ENCODE data around the gene SCCPDH. TPM values are rescaled to one million over a fixed set of nuclear protein-coding genes. Genes with fewer than 3 reads are reported as not detected.

Gene SCCPDH
- total and polyA plus RNA-seq, 2 donors (not counting 3 experiments of a cell fraction or from before 2014, with no cell fraction given) = 24.4 to 37.5 TPM

GRCh38 chr1:246781212-246781611 lies 57.0 kb downstream of the SCCPDH start:
- FAIRE-seq (no peak), DNase-seq (ENCODE audit: low read depth, low spot score) (no peak)
- Histone ChIP-seq H2AFZ (ENCODE audit: low read depth, low read length) (no peak overlapping the region), H3K36me3 (ENCODE audit: control insufficient read depth in 2 of 2, extremely low read depth in 1 of 2, insufficient read depth in 2 of 2, low read length in 2 of 2) (peaks cover 0 to 4% of the 10 kb centered on the region in 2 experiments), H3K4me1 (ENCODE audit: control insufficient read depth, extremely low read depth, insufficient read depth, low read length) (peaks cover 15% of the 10 kb centered on the region), H3K9ac (replicated peaks; ENCODE audit: extremely low read depth, insufficient read depth, low read length) (no peak overlapping the region), H3K79me2 (ENCODE audit: control insufficient read depth, insufficient read depth, low read length) (no peaks in the 10 kb centered on the region), H3K4me3 (replicated peaks in 1 of 3; ENCODE audit: insufficient read depth in 1 of 3, low read depth in 1 of 3, low read length in 3 of 3) (no peak overlapping the region), H3K27ac (ENCODE audit: insufficient read depth, low read depth, low read length) (no peak overlapping the region), H4K20me1 (replicated peaks; ENCODE audit: control insufficient read depth, extremely low read depth, insufficient read depth, low read length) (no peaks in the 10 kb centered on the region), H3K4me2 (ENCODE audit: insufficient read depth, low read length) (no peak overlapping the region), H3K27me3 (ENCODE audit: control insufficient read depth in 2 of 2, insufficient read depth in 2 of 2, low read length in 2 of 2) (no peaks in the 10 kb centered on the region), H3K9me1 (replicated peaks; ENCODE audit: control insufficient read depth, extremely low read depth, insufficient read depth, low read length) (no peaks in the 10 kb centered on the region), H3K9me3 (replicated peaks; ENCODE audit: control insufficient read depth, insufficient read depth, low read length) (no peaks in the 10 kb centered on the region)
- TF ChIP-seq MYC (IDR thresholded peaks at IDR 0.05; ENCODE audit: low read depth, low read length) (no peak), MAX (IDR thresholded peaks at IDR 0.05; ENCODE audit: insufficient read depth, insufficient read length) (no peak), CTCF (IDR thresholded peaks at IDR 0.05; ENCODE audit: extremely low read depth in 1 of 2, insufficient read depth in 1 of 2, low read depth in 1 of 2, low read length in 2 of 2) (no peak), POLR2AphosphoS5 (IDR thresholded peaks at IDR 0.05; ENCODE audit: insufficient read depth, low read depth, low read length) (no peak), GATA2 (IDR thresholded peaks at IDR 0.05; ENCODE audit: insufficient read depth, insufficient read length, low read depth, low read length) (no peak), JUN (IDR thresholded peaks at IDR 0.05; ENCODE audit: borderline replicate concordance, insufficient read depth, insufficient read length, low read depth) (no peak), EZH2 (IDR thresholded peaks at IDR 0.05; ENCODE audit: borderline replicate concordance, low read depth, low read length, severe bottlenecking) (no peak), POLR2A (IDR thresholded peaks at IDR 0.05; ENCODE audit: low read depth, low read length) (no peak), FOS (IDR thresholded peaks at IDR 0.05; ENCODE audit: borderline replicate concordance, insufficient read depth, low read length) (no peak)
- intact Hi-C loops (cut with micrococcal nuclease) (no loop called here), dilution Hi-C loops (cut with MboI; ENCODE audit: extremely low pct_ligation_motif_present, low sequenced_read_pairs) (no loop called here)
- no TSS peak for BruUV-seq (replicated peaks)
- ChIA-PET CTCF (no interaction called here), POLR2A (no interaction called here)
